HG02938 (cell line): ENCODE measurements around the gene STAT3.
"Not testable (repeated sequence)": the region's sequence is repeated elsewhere in the genome, so short reads cannot be mapped to it uniquely, and the experiment has no call there.

Experiments used
- ATAC-seq: cut with Tn5 transposase; IDR thresholded peaks from one replicate; pipeline ENCODE4 v1.9.1; 2021; ENCODE audit warnings: mild to moderate bottlenecking, moderate library complexity; ENCODE audit not compliant: unreplicated experiment

STAT3 gene

DNA sequence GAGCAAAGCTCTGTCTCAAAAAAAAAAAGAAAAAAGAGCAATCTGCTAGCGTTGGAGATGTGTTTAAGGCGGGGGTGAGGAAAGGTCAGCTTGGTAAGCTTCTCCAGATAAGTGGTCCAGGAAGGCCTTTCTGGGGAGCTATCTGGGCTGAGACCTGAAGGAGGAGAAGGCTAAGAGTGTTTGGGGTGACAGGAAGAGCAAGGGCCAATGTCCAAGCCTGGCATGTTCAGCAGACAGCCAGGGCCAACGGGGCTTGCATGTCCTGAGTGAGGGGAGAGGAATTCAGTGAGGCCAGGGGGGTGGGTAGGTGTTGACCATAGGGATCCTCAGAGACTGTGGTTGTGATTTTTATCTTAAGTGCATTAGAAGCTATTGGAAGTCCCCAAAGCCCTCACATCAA, 84.5 kb downstream of the STAT3 start:
- ATAC-seq, result no peak

DNA sequence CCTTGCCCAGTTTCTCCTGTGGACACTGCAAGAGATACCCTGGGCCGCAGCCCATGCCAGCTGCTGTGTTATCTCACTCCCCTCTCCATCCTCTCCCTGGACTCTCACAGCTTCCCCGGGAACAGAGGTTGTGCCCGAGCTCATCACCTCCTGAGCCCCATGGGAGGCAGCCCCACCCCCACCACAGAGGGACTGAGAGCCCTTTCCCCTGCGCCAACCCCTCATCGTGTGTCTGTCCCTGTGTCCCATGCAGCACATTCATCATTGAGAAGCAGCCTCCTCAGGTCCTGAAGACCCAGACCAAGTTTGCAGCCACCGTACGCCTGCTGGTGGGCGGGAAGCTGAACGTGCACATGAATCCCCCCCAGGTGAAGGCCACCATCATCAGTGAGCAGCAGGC, 87.2 kb downstream of the STAT3 start:
- no peak for ATAC-seq

DNA sequence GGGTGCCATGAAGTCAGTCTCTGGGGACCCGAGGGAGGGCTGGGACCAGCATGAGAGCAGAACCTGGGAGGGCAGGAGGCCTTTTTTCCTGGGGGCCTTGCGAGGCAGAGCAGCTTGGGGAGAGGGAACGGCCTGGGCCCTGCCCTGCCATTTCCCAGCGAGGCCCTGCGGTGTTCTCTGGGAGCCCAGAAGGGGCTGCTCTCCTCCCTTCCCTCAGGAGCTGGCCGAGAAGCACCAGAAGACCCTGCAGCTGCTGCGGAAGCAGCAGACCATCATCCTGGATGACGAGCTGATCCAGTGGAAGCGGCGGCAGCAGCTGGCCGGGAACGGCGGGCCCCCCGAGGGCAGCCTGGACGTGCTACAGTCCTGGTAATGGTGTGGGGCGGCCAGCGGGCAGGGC, 88.3 kb downstream of the STAT3 start:
- ATAC-seq, result not testable (repeated sequence)

DNA sequence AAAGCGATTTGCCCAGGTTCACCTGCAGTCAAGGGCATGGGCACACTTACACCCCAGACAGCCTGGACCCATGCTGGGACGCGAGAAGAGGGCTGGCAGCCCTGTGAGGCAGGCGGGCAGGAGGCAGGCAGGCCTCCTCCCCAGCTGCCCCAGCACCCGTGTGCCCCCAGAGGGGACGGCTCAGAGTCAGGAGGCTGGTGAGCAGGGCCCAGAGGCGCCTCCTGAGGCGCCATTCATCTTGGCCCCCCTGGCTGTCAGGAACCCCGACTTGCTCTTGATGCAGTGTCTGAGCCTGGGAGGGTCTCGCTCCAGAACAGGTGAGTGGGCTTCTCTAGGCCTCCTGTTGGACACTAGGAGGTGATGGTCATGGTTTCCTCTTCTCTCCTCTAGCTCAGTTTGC, 88.9 kb downstream of the STAT3 start:
- ATAC-seq, result not testable (repeated sequence)

DNA sequence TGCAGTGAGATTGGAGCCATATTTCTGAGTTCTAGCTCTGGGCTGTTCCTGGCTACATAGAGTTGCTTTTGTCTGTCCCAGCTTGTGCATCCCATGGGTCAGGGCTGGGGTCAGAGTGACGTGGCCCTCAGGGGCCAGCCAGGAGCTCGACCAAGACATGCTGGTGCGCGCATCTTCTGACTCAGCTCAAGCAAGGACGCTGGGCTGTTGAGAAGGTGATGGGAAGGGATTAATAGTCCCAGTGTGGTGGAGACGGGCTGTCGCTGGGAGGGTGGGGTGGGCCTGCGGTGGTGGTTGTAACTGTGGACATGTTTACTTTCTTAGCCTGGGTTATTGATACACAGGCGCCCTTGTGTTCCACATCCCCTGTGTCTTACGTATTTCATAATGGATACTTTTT, 90.5 kb downstream of the STAT3 start:
- ATAC-seq, result not testable (repeated sequence)

- ATAC-seq, result no peak
These were observed 92.2 kb downstream of the STAT3 start for GRCh38 chr17:42296012-42296411.

GRCh38 chr17:42294469-42295398, 93.5 kb downstream of the STAT3 start:
- ATAC-seq, result no peak

GRCh38 chr17:42291129-42291528, 97.1 kb downstream of the STAT3 start:
- ATAC-seq, result no peak

GRCh38 chr17:42290577-42290976, 97.7 kb downstream of the STAT3 start:
- no peak for ATAC-seq

DNA sequence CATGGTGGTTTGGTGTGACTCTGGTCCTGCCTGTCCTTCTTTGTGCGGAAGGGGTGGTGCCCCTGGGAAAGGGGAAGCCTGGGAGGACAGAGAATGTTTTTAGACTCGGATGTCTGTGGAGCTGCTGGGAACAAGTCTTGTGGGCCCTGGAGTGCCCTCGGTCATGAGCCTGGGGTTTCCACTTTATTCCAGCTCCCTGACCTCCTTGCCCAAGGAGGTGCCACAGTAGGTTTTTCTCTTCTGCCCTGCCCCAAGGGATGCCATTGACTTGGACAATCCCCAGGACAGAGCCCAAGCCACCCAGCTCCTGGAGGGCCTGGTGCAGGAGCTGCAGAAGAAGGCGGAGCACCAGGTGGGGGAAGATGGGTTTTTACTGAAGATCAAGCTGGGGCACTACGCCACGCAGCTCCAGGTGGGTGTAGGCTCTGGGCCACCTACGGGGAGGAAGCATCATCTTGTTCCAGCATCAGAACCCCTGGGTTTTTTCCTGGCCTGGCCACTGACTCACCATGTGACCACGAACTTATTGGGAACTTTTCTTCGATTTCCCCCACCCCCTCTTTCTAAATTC, 98.5 kb downstream of the STAT3 start:
- no peak for ATAC-seq

DNA sequence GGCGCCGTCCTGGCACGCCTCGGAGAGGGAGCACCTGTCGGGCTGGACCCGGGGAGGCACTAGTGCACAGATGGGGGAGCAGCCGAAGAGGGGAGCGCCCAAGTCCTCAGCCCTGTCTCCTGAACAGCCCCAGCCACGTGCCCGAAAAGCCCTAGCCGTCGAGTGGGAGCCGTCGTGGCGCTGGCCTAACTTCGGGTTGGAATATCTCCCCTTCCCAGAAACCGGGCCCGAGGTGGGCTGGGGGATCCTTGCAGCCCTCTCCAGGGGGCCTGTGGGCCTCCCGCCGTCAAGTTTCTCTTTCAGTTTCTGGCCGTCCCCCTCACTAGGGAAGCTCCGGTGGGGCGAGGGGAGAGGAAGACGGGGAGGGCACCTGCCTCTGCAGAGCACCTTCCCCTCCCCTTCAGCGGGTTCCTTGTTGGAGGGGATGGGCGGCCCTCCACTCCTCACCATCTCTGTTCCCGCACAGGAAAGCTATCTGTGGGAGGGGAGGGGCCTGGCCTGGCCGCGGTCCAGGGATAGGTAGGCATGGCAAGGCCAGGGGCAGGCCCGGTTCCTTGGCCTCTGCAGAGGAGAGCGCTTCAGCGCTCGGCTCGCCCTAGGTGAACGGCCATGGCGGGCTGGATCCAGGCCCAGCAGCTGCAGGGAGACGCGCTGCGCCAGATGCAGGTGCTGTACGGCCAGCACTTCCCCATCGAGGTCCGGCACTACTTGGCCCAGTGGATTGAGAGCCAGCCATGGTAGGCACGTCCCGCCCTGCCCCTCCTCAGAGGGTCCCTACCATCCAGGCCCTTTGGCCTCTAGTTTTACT, 99.2 kb downstream of the STAT3 start:
- peak; percentile 3 for ATAC-seq

DNA sequence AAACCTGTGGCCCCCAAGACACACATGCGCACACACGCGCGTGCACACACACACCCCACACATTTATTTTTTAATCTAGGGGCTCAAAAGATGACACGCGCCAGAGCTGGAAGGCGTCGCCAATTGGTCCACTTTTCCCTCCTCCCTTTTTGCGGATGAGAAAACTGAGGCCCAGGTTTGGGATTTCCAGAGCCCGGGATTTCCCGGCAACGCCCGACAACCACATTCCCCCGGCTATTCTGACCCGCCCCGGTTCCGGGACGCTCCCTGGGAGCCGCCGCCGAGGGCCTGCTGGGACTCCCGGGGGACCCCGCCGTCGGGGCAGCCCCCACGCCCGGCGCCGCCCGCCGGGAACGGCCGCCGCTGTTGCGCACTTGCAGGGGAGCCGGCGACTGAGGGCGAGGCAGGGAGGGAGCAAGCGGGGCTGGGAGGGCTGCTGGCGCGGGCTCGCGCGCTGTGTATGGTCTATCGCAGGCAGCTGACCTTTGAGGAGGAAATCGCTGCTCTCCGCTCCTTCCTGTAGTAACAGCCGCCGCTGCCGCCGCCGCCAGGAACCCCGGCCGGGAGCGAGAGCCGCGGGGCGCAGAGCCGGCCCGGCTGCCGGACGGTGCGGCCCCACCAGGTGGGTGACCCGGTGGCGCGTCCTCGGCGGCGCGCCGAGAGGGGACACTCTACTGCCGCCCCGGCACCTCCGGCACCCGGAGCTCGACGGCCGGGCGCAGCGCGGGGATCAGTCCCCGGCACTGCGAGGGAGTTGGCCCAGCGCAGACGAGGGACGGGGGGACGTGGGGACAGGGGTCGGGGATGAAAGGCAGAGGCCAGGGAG, 100.1 kb downstream of the STAT3 start, which contains the start of gene STAT5A:
TSS of gene STAT5A (plus strand) at position 522 of the 826 bp plus-strand sequence. CDS start 914 bp downstream, outside the sequence.
- peak; percentile 44 for ATAC-seq

DNA sequence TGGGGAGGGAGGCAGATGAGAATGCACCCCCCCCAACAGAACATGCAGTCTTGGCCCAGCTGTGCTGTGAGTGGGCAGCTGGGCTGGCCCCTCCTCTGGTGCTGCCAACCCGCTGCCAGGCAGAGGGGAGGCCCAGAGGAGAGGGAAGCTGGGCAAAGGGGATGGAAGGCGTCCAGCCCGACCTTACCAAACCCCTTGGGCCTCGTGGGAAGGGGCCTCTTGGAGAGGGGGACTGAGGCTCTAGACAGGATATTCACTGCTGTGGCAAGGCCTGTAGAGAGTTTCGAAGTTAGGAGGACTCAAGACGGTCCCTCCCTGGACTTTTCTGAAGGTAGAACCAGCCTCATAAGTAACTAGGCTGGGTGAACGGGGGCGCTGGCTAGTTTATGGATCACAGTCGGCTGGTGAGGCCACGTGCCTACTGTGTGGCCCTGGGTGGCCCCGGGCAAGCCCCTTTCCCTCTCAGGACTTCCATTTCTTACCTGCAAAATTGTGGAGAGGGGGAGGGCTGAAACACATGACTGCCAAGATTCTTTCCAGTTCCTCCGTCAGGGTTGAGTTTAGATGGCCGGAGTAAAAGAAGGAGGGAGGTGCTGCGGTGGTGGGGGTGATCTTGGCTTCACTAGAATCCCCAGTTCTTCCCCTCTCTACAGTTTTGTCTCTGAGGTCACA, 100.8 kb downstream of the STAT3 start:
- peak; percentile 20 for ATAC-seq

DNA sequence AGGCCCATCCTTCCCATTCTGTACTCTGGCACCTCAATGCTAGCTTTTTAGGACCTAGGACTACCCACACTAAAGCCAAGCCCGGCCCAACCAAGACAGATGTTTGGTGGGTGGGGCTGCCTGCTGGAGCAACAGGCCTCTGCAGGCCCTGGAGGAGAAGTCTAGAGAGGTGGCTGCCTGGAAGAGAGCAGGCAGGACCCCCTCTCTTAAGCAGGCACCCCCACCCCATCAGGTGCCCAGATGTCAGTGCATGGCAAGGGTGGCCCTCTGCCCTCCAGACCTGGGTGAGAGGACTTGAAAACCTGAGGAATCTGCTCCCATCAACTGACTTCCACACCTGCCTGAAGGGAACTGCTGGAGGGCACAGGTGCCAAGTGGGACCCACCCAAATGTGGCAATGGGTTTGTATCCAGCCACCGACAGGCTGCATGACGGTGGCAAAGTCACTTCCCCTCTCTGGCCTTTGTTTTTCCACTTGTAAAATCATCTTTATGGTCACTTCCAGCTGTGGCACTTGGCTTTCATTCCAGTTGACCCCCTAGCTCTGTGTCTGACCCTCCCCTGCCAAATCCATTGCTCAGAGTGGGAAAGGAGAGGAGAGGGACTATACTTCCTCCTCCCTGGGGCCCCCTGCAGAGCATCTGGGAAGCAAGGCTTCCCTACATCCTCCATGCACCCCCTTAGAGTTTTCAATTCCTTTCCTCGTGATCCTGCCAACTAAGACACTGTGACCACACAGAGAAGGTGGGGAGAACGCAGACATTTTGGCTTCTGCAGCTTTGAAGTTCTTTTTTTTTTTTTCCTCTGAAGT, 101.6 kb downstream of the STAT3 start:
- no peak for ATAC-seq

GRCh38 chr17:42285346-42286050, 102.7 kb downstream of the STAT3 start:
- no peak for ATAC-seq

DNA sequence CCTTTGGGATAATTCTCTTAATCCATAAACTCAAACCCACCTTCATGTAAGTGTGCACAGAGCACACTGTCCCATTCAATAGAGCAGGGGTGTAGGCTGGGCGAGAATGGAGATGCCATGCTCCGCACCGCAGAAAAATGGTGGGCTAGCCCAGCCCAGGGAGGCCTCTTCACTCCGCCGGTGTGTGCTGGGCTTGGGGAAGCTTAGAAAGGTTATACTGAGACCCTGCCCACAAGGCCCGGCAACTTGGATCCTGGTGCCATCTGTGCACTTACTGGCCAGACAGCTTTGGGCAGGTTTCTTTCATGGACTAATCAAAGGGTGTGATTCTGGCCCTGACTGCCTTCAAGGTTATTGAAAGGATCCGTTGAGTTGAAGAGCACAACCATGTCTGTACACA, 103.7 kb downstream of the STAT3 start:
- no peak for ATAC-seq

- no peak for ATAC-seq
These were observed 104.2 kb downstream of the STAT3 start for GRCh38 chr17:42284024-42284369.

DNA sequence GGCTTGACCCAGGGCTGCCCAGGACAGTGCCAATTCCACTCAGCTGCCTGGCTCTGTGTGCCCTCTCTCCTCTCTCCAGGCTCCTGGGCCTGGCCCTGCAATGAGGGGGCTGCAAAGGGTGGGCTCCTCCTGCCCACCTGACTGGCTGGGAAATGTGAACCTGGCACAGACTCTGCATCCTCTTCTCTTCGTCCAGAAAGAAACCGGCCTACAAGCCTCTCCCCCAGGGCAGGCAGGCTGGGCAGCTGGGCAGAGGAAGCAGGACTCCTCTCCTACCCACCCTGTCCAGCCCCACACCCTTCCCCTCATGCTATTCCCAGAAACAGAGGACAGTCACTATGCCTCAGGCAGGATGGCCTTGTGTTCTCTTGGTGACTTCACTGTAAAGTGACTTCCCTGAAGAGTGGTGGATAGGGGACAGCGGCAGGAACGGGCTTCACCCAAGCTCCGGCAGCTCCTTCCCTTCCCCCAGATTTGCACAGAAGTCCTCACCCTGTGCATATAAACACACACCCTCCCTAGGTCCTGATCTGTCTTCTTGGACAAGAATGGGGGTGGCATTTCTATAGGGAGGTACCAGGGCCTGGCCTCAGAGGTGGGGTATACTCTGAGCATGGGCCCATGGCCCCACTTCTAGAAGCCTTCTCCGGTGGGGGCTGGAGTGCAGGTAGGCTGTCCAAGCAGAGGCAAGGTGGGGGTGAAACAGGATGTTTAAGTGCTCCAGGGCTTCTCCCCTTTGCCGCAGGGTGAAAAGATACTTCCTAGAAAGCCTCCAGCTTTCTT, 104.8 kb downstream of the STAT3 start:
- ATAC-seq, result no peak
